Peyer's patch (tissue), 4 donors: Measurements from ENCODE around the gene GSTT4. TPM values are rescaled to one million over a fixed set of nuclear protein-coding genes. Genes with fewer than 3 reads are reported as not detected.

Experiments used
- DNase-seq, 3 donors: peaks; one replicate each; pipeline ENCODE4 v3.0.0-alpha.2; 2017 to 2019
- H3K27ac ChIP-seq, 4 donors: fragments of 200-600 bp; sonication (generic); one replicate each; pipeline ENCODE4 v1.5.1; 2016 to 2019
- H3K27me3 ChIP-seq, 2 donors: fragments of 200-600 bp; sonication (generic); one replicate each; pipeline ENCODE4 v1.5.1; 2019
- H3K36me3 ChIP-seq, 3 donors: fragments of 200-600 bp; sonication (generic); one replicate each; pipeline ENCODE4 v1.5.1; 2016 to 2019
- H3K4me1 ChIP-seq, 4 donors: fragments of 200-600 bp; sonication (generic); one replicate each; pipeline ENCODE4 v1.5.1; 2016 to 2019
- H3K4me3 ChIP-seq, 4 donors: fragments of 200-600 bp; sonication (generic); 1 replicate in 3 of 4; 2 replicates in 1 of 4; pipeline ENCODE4 v1.5.1; 2016 to 2019; ENCODE audit warnings: mild to moderate bottlenecking in 1 of 4
- H3K9me3 ChIP-seq, 4 donors: fragments of 200-600 bp; sonication (generic); one replicate each; pipeline ENCODE4 v1.5.1; 2016 to 2019; ENCODE audit warnings: mild to moderate bottlenecking in 1 of 4
- POLR2A ChIP-seq, 2 donors: fragments of 450-650 bp; IDR thresholded peaks; one replicate each; pipeline ENCODE4 v1.5.1; 2017; ENCODE audit warnings: antibody characterized with exemption in 2 of 2, mild to moderate bottlenecking in 2 of 2, moderate library complexity in 2 of 2
- total RNA-seq, 4 donors: library from RNA; depleted of rRNA; stranded (reverse); fragments of >200 nt; gene quantifications; one replicate each; pipeline ENCODE4 v1.1.0, GENCODE V29; 2016
- TF ChIP-seq, protein P1 (sequence below), 6 experiments: fragments of 450-650 bp in 4 of 6; fragments of 200-600 bp in 2 of 6; sonication (generic) in 1 of 6; IDR thresholded peaks; one replicate each; pipeline ENCODE4 v1.5.1; 2017 to 2019; ENCODE audit warnings: antibody characterized with exemption in 6 of 6, mild to moderate bottlenecking in 3 of 6, moderate library complexity in 1 of 6

The GSTT4 gene
- total RNA-seq, 4 donors from 2014 or later = not detected

DNA sequence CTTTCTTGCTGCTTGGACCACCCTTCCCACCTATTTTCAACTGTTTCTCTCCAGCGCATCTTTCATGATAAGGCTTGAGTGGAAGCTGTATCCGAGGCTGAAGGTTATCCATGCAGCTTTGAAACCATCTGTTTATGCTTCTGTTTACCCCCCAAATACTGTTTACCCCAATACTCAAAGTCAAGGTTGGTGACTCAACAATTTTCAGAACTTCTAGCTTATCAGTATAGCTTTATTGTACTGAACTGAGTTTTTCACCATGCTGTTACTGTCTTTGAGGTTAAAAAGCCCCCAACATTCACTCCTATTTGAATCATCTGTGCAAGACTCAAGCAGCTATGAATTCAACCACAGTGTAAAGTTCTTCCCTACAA lies 4.8 kb upstream of the GSTT4 start:
- no peak for TF ChIP-seq POLR2A (IDR thresholded peaks at IDR 0.05)
- TF ChIP-seq, protein P1, sequence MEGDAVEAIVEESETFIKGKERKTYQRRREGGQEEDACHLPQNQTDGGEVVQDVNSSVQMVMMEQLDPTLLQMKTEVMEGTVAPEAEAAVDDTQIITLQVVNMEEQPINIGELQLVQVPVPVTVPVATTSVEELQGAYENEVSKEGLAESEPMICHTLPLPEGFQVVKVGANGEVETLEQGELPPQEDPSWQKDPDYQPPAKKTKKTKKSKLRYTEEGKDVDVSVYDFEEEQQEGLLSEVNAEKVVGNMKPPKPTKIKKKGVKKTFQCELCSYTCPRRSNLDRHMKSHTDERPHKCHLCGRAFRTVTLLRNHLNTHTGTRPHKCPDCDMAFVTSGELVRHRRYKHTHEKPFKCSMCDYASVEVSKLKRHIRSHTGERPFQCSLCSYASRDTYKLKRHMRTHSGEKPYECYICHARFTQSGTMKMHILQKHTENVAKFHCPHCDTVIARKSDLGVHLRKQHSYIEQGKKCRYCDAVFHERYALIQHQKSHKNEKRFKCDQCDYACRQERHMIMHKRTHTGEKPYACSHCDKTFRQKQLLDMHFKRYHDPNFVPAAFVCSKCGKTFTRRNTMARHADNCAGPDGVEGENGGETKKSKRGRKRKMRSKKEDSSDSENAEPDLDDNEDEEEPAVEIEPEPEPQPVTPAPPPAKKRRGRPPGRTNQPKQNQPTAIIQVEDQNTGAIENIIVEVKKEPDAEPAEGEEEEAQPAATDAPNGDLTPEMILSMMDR (IDR thresholded peaks at IDR 0.05) = no peak
- Histone ChIP-seq H3K4me3 (no peak overlapping the region), H3K36me3 (no peaks in the 10 kb centered on the region), H3K27me3 (no peaks in the 10 kb centered on the region), H3K4me1 (peaks cover 0 to 8% (median 2%) of the 10 kb centered on the region in 4 donors), H3K9me3 (no peaks in the 10 kb centered on the region), H3K27ac (no peak overlapping the region)
- no peak for DNase-seq

DNA sequence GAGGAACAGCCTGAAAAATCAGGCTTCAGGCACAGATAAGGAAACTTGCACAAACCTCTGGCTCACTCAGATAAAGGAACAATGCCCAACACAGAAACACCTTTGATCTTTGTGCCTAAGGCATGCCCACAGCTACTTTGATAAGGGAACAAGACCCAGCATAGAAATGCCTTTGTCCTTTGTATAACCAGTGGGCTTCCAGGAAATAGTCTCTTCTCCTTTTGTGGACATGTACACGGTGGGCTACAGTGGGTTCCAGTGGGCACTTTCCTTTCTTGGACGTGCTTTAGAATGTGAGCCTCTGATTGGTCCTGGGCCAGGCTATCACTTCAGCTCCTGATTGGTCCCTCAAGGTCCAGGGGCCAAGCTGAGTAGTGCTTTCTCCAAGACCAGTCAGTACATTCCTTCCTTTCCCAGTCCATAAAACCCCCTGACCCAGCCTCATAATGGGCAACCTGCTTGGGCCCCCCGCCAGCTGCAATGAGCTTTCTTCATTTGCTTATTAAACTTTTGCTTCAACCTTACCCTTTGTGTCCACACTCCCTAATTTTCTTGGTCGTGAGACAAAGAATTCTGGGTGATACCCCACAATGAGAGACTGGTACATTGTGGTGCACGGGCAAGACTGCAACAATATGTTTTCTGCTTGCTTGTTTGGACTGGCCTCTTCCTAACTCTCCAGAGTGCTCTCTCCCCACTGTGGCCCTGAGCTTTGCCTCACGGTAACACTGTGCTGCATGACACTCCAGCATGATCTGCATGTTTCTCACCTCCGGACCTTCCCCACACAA lies 4.2 kb upstream of the GSTT4 start:
- Histone ChIP-seq H3K9me3 (no peaks in the 10 kb centered on the region), H3K4me1 (peaks cover 0 to 8% (median 2%) of the 10 kb centered on the region in 4 donors), H3K27ac (no peak overlapping the region), H3K27me3 (no peaks in the 10 kb centered on the region), H3K36me3 (no peaks in the 10 kb centered on the region), H3K4me3 (no peak overlapping the region)
- no peak for DNase-seq
- TF ChIP-seq, protein P1 (IDR thresholded peaks at IDR 0.05) = no peak
- no peak for TF ChIP-seq POLR2A (IDR thresholded peaks at IDR 0.05)

DNA sequence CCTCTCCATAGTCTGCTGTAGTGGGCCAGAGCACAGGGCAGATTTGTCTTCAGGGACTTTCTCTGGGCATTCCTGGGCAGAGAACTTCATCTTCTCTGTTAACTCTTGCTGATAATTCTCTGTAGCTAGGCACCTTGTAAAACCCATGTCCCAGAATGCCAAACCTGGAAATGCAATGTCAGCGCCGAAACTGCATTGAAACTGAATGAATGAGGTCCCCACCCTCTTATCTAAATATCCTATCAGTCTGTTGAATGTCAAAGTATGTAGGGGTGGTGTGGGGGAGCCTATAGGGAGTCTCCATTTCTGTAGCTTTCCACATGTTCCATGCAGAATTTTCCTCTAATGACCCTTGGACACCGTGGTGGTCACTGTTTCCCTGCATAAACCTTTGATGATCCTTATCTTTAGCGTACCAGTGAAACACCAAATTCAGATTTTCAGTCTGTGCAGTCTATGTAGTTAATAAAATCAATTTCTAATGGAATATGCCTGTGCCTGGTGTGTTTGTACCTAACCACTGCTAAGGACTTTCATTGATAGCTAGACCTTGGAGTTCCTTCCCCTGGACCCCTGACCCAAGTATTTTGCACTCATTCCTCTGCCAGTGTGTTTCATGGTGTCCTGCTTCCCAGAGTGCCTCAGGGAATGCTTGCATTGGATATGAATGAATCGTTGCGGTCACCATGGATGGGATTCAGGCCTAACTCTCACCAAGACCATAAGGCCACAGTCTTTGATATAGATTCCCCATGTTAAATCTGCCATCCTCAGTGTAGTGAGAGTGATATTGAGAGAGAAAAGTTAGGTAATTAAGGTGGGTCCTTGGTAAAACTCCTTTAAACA lies 3.4 kb upstream of the GSTT4 start:
- no peak overlapping the region for H3K27ac ChIP-seq
- no peaks in the 10 kb centered on the region for H3K27me3 ChIP-seq
- TF ChIP-seq POLR2A (IDR thresholded peaks at IDR 0.05) = no peak
- TF ChIP-seq, protein P1 (IDR thresholded peaks at IDR 0.05) = no peak
- H3K4me3 ChIP-seq = no peak overlapping the region
- DNase-seq = no peak
- peaks cover 0 to 8% (median 2%) of the 10 kb centered on the region in 4 donors for H3K4me1 ChIP-seq
- H3K36me3 ChIP-seq = no peaks in the 10 kb centered on the region
- H3K9me3 ChIP-seq = no peaks in the 10 kb centered on the region

DNA sequence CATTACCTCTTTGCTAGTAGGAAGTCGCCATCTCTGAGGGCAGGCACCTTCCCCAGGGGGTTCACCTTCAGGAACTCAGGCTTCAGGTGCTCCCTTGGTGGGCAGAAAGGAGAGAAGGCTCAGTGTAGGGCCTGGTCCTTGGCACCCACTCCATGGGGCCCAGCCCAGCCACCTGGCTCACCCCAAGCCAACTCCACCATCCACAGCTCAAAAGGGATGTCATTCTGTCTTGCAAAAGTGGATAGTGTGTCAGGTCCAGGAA lies 2.7 kb upstream of the GSTT4 start:
- Histone ChIP-seq H3K36me3 (no peaks in the 10 kb centered on the region), H3K4me3 (no peak overlapping the region), H3K9me3 (no peaks in the 10 kb centered on the region), H3K4me1 (peaks cover 0 to 8% (median 2%) of the 10 kb centered on the region in 4 donors), H3K27ac (no peak overlapping the region), H3K27me3 (no peaks in the 10 kb centered on the region)
- no peak for TF ChIP-seq POLR2A (IDR thresholded peaks at IDR 0.05)
- TF ChIP-seq, protein P1 (IDR thresholded peaks at IDR 0.05) = no peak
- no peak for DNase-seq

DNA sequence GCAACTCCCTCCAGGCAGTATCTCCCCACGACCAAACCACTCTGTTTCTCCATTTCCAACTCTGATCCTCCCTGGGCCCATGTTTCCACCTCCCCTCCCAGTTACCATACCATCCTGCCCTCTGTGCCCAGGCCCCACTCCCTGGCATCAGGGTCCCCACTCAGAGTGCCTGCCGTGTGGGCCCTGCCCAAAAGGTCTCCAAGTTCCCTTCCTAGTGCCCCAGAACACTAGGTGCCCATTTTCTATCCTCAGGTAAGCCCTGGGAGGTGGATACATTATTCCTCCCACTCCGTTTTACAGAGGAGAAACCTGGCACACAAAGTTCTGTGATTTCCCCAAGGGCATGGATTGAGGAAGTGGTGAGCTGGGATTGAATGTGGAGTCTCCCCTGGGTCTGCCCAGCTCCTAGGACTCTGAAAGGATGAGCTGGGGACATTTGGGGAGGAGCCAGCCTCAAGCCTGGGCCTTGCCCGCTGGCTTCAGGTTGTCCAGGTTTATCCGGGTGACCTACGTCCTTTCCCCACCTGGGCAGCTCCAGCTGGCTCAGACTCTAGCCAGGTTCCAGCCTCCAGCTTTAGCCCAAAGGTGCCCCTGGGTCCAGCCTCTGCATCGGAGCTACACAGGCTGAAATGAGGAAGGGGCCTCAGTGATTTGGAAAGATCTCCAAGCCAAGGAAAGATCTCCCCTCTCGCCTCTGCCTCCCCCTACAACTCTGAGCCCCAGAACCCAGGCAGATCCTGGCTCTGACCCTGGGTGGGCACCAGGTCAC lies 2.2 kb upstream of the GSTT4 start:
- H3K36me3 ChIP-seq = no peaks in the 10 kb centered on the region
- DNase-seq = no peak
- no peaks in the 10 kb centered on the region for H3K27me3 ChIP-seq
- H3K4me1 ChIP-seq = peaks cover 0 to 4% (median 2%) of the 10 kb centered on the region in 4 donors
- no peak for TF ChIP-seq POLR2A (IDR thresholded peaks at IDR 0.05)
- TF ChIP-seq, protein P1 (IDR thresholded peaks at IDR 0.05) = no peak
- H3K9me3 ChIP-seq = no peaks in the 10 kb centered on the region
- no peak overlapping the region for H3K4me3 ChIP-seq
- no peak overlapping the region for H3K27ac ChIP-seq
